ENCODE results near the gene MAFB.

GRCh38 chr20:40677343-40677924 is 11.6 kb downstream of the MAFB start:
- TF ChIP-seq CTCF (IDR thresholded peaks at IDR 0.05; ENCODE audit: low read depth, low read length, missing input control) (no peak), YY1 (IDR thresholded peaks at IDR 0.05) (no peak), ZBTB33 (IDR thresholded peaks at IDR 0.05) (no peak), RAD21 (IDR thresholded peaks at IDR 0.05) (no peak), GABPA (IDR thresholded peaks at IDR 0.05 in 1 of 2, conservative IDR thresholded peaks at IDR 0.05 in 1 of 2) (no peak)

Measured in liver (tissue), 3 donors.